CD4-positive, alpha-beta T cell (primary cell): ENCODE data around the gene SYTL2. TPM values are rescaled to one million over a fixed set of nuclear protein-coding genes. Genes with fewer than 3 reads are reported as not detected.

ENCODE experiments used
- ATAC-seq: fragments of 200-7000 bp; cut with Tn5 transposase; one replicate; pipeline ENCODE4 v1.10.0; 2022; ENCODE audit warnings: mild to moderate bottlenecking; ENCODE audit not compliant: poor library complexity
- CTCF ChIA-PET: fragments of 350-600 bp; sonication (Branson Sonifier 250); formaldehyde crosslinking; loops from one replicate; lab custom pipeline; 2021; ENCODE audit warnings: antibody characterized with exemption, inconsistent platforms; lab: Charles Lee
- POLR2A ChIA-PET: fragments of 350-600 bp; sonication (Branson Sonifier 250); formaldehyde crosslinking; loops from one replicate; lab custom pipeline; 2021; ENCODE audit warnings: antibody characterized with exemption, inconsistent platforms; lab: Charles Lee
- DNase-seq, 14 experiments: peaks; one replicate each; pipeline ENCODE4 v3.0.0-alpha.2; 2013 to 2020; ENCODE audit warnings: mixed read lengths in 2 of 14
- H3K27ac ChIP-seq, 2 donors: one replicate each; pipeline versions ENCODE4 v1.5.1 to v1.7.0; 2013; ENCODE audit warnings: low read length in 2 of 2, low read depth in 1 of 2, mild to moderate bottlenecking in 1 of 2
- H3K27me3 ChIP-seq, 2 experiments: 1 replicate in 1 of 2; 2 replicates in 1 of 2; pipeline versions ENCODE4 v1.6.1 to v1.7.0; 2013; ENCODE audit warnings: low read length in 2 of 2, control low read depth in 1 of 2, mild to moderate bottlenecking in 1 of 2, moderate library complexity in 1 of 2; ENCODE audit not compliant: insufficient read depth in 2 of 2, control insufficient read depth in 1 of 2
- H3K36me3 ChIP-seq: one replicate; pipeline ENCODE4 v1.6.1; 2013; ENCODE audit warnings: low read length, control low read depth; ENCODE audit not compliant: insufficient read depth
- H3K4me1 ChIP-seq: one replicate; pipeline ENCODE4 v1.6.1; 2013; ENCODE audit warnings: low read length, control low read depth; ENCODE audit not compliant: insufficient read depth
- H3K4me3 ChIP-seq: one replicate; pipeline ENCODE4 v1.5.1; 2013; ENCODE audit warnings: mild to moderate bottlenecking, low read length, moderate library complexity
- H3K9me3 ChIP-seq, 2 experiments: 1 replicate in 1 of 2; 2 replicates in 1 of 2; pipeline versions ENCODE4 v1.6.1 to v1.7.0; 2013; ENCODE audit warnings: low read length in 2 of 2, mild to moderate bottlenecking in 2 of 2, control low read depth in 1 of 2, moderate library complexity in 1 of 2; ENCODE audit not compliant: control insufficient read depth in 1 of 2, insufficient read depth in 1 of 2
- H3K27ac Mint-ChIP-seq: one replicate; pipeline ENCODE4 v1.8.0; 2020; ENCODE audit warnings: mixed read lengths
- H3K27me3 Mint-ChIP-seq: one replicate; pipeline ENCODE4 v1.8.0; 2021; ENCODE audit warnings: mixed read lengths
- H3K36me3 Mint-ChIP-seq: one replicate; pipeline ENCODE4 v1.8.0; 2021; ENCODE audit warnings: low read depth, mixed read lengths
- H3K4me1 Mint-ChIP-seq: one replicate; pipeline ENCODE4 v1.8.0; 2021; ENCODE audit warnings: low read depth, mixed read lengths
- H3K4me3 Mint-ChIP-seq: one replicate; pipeline ENCODE4 v1.8.0; 2020; ENCODE audit warnings: mild to moderate bottlenecking, mixed read lengths
- H3K9me3 Mint-ChIP-seq: one replicate; pipeline ENCODE4 v1.8.0; 2020; ENCODE audit warnings: mixed read lengths
- CTCF ChIP-seq: fragments of 200-600 bp; IDR thresholded peaks from one replicate; pipeline ENCODE4 v1.8.0; 2022; ENCODE audit warnings: antibody characterized with exemption, mild to moderate bottlenecking
- intact Hi-C, 2 experiments: fragments of 100-400 bp; cut with DNase I in 1 of 2; cut with micrococcal nuclease in 1 of 2; formaldehyde crosslinking; loops; one replicate each; pipeline versions ENCODE4 v1.15.1 to v1.9.0; 2023 to 2025; cut with DNase I, micrococcal nuclease
- total RNA-seq, 174 experiments: library from RNA in 2 of 174; stranded (reverse) in 2 of 174; gene quantifications; one replicate each; pipeline ENCODE4 v1.2.3 and lab custom pipeline; 2021 to 2026

The SYTL2 gene
- total RNA-seq, 2 experiments from 2014 or later: 35.4 to 36.7 TPM

- Histone ChIP-seq H3K4me1 (peaks cover 7% of the 10 kb centered on the region), H3K36me3 (no peaks in the 10 kb centered on the region), H3K4me3 (no peak overlapping the region), H3K27ac (no peak overlapping the region), H3K9me3 (peaks cover 0 to 3% of the 10 kb centered on the region in 2 experiments), H3K27me3 (no peaks in the 10 kb centered on the region)
- DNase-seq: no peak
- H3K36me3 Mint-ChIP-seq: no peaks in the 10 kb centered on the region
- no peaks in the 10 kb centered on the region for H3K27me3 Mint-ChIP-seq
- POLR2A ChIA-PET: interaction anchor here (1.0 kb wide), 1 partner anchor 108 kb away, joined by 5 read pairs; no protein-coding TSS in a partner anchor
- H3K9me3 Mint-ChIP-seq: peaks cover 4% of the 10 kb centered on the region
- no peak overlapping the region for H3K4me3 Mint-ChIP-seq
- no peak for ATAC-seq
- CTCF ChIA-PET: no interaction called here
- peaks cover 47% of the 10 kb centered on the region for H3K4me1 Mint-ChIP-seq
- no peak overlapping the region for H3K27ac Mint-ChIP-seq
- intact Hi-C loops: no loop called here
- no peak for TF ChIP-seq CTCF
Measured at GRCh38 chr11:85771568-85771967, 39.4 kb downstream of the SYTL2 start.

- Mint-ChIP-seq H3K4me1 (peaks cover 52% of the 10 kb centered on the region), H3K36me3 (no peaks in the 10 kb centered on the region), H3K27ac (no peak overlapping the region), H3K9me3 (peaks cover 4% of the 10 kb centered on the region), H3K27me3 (no peaks in the 10 kb centered on the region), H3K4me3 (no peak overlapping the region)
- intact Hi-C loops: no loop called here
- CTCF ChIA-PET: no interaction called here
- Histone ChIP-seq H3K36me3 (no peaks in the 10 kb centered on the region), H3K27ac (no peak overlapping the region), H3K9me3 (peaks cover 0 to 3% of the 10 kb centered on the region in 2 experiments), H3K4me1 (peaks cover 6% of the 10 kb centered on the region), H3K27me3 (no peaks in the 10 kb centered on the region), H3K4me3 (no peak overlapping the region)
- DNase-seq (no peak), ATAC-seq (no peak)
- TF ChIP-seq CTCF: no peak
- POLR2A ChIA-PET: no interaction called here
Measured at GRCh38 chr11:85769771-85770170, 41.2 kb downstream of the SYTL2 start.

- POLR2A ChIA-PET: no interaction called here
- DNase-seq (no peak), ATAC-seq (no peak)
- Histone ChIP-seq H3K4me3 (no peak overlapping the region), H3K9me3 (peaks cover 0 to 3% of the 10 kb centered on the region in 2 experiments), H3K4me1 (no peaks in the 10 kb centered on the region), H3K36me3 (no peaks in the 10 kb centered on the region), H3K27ac (no peak overlapping the region), H3K27me3 (no peaks in the 10 kb centered on the region)
- CTCF ChIA-PET: interaction anchor here (0.7 kb wide), 1 partner anchor 10 kb away, joined by 3 read pairs; no protein-coding TSS in a partner anchor
- no peak overlapping the region for H3K27ac Mint-ChIP-seq
- H3K4me1 Mint-ChIP-seq: peaks cover 43% of the 10 kb centered on the region
- TF ChIP-seq CTCF: no peak
- intact Hi-C loops: no loop called here
- no peaks in the 10 kb centered on the region for H3K27me3 Mint-ChIP-seq
- H3K36me3 Mint-ChIP-seq: no peaks in the 10 kb centered on the region
- peaks cover 4% of the 10 kb centered on the region for H3K9me3 Mint-ChIP-seq
- no peak overlapping the region for H3K4me3 Mint-ChIP-seq
Measured at GRCh38 chr11:85768473-85769146, 42.3 kb downstream of the SYTL2 start.
